ENCODE results near the gene ITPRIPL2.

- TF ChIP-seq CTCF (conservative IDR thresholded peaks at IDR 0.05; ENCODE audit: low read length) (no peak), EZH2phosphoT487 (IDR thresholded peaks at IDR 0.05; ENCODE audit: borderline replicate concordance) (no peak)
These were observed 23.7 kb downstream of the ITPRIPL2 start for GRCh38 chr16:19137201-19138128.

All from Loucy (cell line).